Activated CD4-positive, alpha-beta T cell treated with anti-CD3 and anti-CD28 coated beads, Interleukin-2, amount 50 U/mL, for 16 hours (primary cell): Measurements from ENCODE around the gene SUPT20H.

Experiments used
- DNase-seq: peaks from one replicate; pipeline ENCODE4 v3.0.0-alpha.2; 2020

SUPT20H gene

GRCh38 chr13:37058910-37059847, at the start of gene SUPT20H:
TSS of gene SUPT20H (minus strand) at chr13:37059688. CDS start at chr13:37051490, 8,198 bp downstream.
- DNase-seq = peak; percentile 95

GRCh38 chr13:37109051-37109678, 49.7 kb upstream of the SUPT20H start:
- DNase-seq = peak; percentile 6

GRCh38 chr13:37107868-37108267, 48.4 kb upstream of the SUPT20H start:
- no peak for DNase-seq

DNA sequence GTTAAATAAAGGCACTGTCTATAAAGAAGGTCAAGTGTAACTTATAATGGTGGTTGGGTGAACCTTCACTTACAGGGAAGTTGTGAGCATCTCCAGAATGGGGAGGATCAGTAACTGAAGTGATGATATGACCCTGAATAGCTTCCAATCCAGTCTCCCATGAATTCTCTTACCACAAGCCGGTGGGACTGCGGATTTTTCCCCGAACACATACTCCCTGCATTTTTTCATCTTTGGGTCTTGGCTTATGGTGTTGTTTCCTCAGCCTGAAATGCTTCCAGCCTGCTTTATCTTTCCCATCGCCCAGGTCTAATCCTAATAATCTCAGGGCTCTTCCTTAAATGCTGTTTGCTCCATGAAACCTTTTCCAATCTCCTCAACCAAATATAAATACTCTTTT, 48.0 kb upstream of the SUPT20H start:
- no peak for DNase-seq

- DNase-seq = no peak
Observed at GRCh38 chr13:37106642-37107041, 47.2 kb upstream of the SUPT20H start.

DNA sequence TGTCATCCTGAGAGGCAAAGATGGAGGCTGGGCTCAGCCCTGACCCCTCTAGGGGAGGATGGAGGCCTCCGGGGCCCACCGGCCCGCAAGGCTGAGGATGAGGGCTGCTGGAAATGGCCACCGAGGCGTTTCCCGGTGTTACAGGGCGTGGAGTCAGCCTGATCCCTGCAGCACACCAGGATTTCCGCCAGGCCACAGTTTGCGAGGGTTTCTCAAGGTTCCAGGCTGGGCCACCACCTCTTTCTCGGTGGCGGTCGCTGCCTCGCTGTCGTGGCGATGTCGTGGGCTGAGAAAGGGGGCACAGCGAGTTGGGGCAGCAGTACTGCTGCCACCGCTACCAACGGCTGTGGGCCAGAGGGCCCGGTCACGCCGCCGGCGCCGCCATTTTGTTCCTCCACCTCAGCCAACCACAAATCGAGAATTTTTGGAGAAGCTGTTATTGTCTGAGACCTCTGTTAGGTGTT, 45.8 kb upstream of the SUPT20H start, which contains the start of gene CSNK1A1L:
Gene CSNK1A1L (minus strand): TSS at position 414 of the 464 bp plus-strand sequence. CDS start 408 bp downstream, at position 6.
- DNase-seq = no peak

- no peak for DNase-seq
Observed at GRCh38 chr13:37102896-37103295, 43.4 kb upstream of the SUPT20H start.

DNA sequence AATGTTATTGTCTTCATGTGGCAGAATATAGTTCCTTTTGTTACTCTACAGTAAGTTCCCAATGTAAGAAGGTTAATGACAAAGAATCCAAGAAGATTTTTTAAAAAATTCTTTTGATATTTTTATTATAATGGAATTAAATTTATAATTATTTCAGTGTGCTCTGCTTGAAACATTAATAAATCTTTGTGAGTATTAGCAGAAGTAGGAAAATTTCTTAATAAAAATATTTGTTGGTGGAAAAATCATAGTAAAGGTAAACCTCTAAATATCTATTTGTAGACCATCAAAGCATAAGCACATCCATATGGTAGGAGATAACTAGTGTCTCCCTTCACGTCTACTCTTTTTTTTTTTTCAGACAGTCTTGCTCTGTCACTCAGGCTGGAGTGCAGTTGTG, 41.7 kb upstream of the SUPT20H start:
- DNase-seq = no peak

- no peak for DNase-seq
Observed at GRCh38 chr13:37100731-37101130, 41.2 kb upstream of the SUPT20H start.

DNA sequence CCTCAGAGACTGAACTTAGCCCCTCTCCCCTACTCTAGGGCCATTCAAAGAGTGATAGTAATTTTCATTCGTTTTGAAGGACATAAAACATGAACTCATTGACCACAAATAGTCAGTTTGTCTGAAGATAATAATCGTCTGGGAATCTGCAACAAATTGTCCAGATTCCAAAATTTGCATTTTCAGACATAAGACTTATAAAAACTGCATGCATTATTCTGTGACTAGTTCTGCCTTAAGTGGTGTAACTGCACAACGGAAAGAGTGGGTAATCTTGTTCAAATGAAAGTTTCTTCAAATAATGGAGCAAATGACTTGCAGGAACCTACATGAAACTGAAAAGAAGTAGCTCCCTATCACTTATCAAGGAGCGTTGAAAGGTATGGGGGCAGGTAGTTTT, 37.6 kb upstream of the SUPT20H start:
- no peak for DNase-seq

DNA sequence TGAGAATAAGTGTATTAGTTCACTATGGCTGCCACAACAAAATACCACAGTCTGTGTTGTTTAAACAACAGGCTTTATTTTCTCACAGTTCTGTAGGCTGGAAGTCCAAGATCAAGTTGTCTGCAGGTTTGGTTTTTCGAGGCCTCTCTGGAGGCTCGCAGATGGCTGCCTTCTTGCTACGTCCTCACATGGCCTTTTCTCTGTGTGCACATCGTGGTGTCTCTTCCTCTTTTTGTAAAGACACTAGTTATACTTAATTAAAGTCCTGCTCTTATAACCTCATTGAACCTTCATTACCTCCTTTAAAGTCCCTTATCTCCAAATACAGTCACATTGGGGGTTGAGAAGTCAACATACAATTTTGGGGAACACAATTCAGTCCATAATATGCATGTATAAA, 35.4 kb upstream of the SUPT20H start:
- no peak for DNase-seq

DNA sequence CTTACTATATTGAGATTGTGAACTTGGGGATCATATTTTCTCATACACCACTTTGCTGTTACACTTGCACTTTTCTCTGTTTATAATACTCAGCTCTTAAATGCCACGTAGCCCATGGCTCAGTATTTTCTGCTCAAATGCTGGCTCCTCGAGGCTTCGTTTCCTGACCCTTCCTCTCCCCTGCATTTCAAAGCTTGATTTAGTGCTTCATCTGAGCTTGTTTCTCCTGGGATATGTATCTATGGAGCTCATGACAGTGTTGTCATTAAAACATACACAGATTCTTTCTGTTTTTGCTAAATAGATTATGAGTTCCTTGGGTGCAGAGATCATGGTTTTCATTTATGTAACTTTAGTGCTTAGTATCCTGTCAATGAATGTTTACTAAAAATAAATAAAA, 34.6 kb upstream of the SUPT20H start:
- DNase-seq = no peak

GRCh38 chr13:37091835-37092234, 32.3 kb upstream of the SUPT20H start:
- DNase-seq = no peak

GRCh38 chr13:37090912-37091311, 31.4 kb upstream of the SUPT20H start:
- DNase-seq = no peak

DNA sequence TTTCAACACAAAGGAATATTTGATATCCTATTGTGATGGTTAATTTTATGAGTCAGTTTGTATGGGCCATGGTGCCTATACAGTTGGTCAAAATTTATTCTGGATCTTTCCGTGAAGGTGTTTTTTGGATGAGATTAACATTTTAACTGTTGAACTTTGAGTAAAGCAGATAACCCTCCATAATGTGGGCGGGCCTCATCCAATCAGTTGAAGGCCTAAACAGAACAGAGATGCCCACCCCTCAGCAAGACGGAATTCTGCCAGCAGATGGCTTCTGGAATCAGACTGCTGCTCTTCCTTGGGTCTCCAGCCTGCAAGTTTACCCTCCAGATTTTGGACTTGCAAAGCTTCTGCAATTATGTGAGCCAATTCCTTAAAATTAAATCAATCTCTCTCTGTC, 30.0 kb upstream of the SUPT20H start:
- no peak for DNase-seq

DNA sequence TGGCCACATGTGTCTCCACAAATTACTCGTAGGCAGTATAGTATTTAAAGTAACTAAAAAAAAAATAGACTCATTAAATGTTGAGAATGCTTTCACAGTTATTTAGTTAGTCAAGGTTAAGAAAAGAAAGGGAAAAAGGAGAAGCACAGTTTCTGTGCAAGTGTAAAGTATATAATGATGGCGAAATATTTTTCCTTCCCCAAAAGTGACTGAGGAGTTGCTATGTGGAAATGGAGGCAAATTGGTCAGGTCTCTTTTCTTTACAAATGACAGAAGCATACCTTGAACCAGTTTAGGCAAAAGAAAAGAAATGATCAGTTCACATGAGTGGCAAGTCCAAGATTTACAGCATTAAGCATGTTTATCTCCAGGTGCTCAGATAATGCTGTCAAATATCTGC, 28.0 kb upstream of the SUPT20H start:
- no peak for DNase-seq

GRCh38 chr13:37085606-37086005, 26.1 kb upstream of the SUPT20H start:
- no peak for DNase-seq

DNA sequence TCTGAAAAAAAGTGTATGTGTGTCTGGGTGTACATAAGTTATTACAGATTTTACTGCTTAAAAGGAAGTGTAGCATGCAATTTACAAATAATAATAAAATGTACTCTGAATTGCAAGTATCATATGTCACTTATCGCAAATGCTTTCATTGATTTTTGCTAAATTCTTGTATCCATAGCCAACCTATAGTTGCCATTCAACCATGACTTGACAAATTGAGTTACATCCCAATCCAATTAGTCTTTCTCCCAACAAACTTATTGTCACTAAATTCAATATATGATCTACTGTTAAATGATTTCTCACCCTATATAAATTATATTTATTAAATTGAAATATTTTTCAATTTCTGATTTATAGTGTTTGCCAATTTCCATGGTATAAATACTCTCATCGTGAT, 17.3 kb upstream of the SUPT20H start:
- DNase-seq = no peak

DNA sequence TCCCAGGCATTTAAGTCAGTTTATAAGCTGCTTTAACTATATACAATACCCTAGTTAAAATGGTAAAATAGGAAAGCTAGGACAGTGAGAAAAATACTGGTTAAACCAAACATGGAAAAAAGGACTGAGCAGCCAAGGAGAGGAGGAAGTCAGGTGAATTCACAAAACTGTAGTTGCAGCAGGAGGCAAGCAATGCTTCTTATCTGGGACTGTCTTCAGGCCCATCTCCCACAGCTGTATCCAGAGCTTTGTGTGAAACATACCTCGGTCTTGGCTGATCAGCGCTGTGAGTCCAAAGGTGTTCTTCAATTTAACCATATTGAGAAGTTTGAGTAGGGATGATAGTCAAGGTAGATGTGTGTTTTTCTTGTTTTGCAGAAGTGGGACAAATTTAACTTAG, 15.7 kb upstream of the SUPT20H start:
- no peak for DNase-seq

DNA sequence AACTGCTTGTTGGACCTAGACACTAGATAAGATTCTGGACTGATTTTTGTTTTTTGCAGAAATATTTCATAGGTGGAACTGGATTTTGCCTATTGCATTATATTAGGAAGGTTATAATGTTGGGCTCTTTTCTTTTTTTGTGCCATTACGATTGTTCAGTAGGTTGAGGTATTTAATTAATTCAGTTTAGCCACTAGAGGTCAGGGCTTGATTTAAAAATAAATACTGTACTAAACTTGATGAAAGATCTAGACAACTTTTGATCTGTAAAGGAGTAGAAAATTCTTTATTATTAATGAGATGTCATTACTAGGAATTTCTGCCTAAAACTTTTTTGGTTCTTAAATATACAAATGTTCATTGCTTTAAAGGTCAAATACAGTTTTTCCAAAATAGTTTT, 15.2 kb upstream of the SUPT20H start:
- peak; percentile 16 for DNase-seq

GRCh38 chr13:37072024-37072423, 12.5 kb upstream of the SUPT20H start:
- no peak for DNase-seq

DNA sequence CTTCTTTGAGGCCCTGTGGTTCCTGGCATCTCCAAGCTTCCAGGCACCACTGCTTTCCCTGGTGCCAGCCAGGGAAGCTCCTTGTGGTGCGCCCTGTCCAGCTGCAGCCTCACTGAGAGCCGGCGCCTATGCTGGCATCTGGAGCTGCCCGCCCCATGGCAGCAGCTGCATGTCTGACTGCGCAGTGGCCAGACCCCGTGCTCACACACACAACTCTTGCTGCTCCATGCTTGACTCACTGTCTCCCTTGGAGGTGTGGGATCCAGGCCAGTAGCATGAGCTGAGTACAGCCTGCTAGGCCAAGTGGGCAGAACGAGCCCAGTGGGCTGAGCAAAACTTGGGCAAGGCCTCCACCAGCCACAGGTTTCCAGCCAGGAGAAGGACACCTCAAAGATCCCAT, 11.5 kb upstream of the SUPT20H start:
- DNase-seq = no peak

DNA sequence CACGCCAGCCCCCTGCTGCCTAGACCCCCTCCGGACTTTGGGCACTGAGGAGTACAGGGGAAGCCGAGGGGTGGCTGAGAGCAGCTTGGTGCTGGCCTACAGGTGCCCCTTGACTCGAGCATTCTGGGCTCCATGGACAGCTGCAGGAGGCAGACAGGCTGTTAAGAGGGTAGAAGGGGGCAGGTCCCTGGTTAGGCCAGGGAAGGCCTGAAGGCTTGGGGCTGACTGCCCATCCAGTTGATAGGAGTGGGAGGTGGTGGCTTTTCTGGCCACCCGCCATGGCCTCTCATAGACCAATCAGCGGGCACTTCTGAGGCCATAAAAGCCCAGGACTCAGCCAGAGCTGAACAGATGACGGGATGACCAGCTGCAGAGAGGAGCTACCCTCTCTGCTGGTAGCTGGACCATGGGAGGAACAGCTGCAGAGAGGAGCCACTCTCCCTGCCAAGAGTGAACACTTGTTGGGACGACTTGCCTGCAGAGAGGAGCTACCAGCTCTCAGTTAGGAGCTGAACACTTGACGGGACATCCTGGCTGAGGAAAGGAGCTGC, 10.7 kb upstream of the SUPT20H start:
- DNase-seq = no peak

DNA sequence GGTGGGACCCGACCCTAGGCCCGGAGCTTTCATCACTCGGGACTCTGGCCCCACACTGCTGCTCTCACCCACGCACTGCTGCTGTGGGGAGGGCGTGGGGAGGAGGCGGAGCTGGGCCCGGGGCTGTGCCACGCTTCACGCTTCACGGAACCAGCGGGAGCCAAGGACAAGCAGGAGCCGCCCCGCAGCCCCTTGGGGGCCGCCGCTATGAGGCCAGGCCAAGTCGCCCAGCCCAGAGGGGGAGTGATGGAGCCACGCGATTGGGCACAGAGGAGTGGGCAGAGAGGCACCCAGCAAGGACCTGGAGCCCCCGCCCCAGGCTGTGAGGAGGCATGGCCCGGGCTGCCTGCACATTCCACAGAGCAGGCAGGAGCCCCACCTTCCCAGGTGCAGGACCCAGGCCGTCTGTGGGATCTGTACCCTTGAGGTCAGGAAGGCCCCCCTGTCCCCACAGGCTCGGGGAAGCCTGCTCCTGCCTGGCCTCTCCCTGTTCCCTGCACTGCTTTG, 10.2 kb upstream of the SUPT20H start:
- no peak for DNase-seq
